Esophagus squamous epithelium (tissue), 5 donors: ENCODE results near the gene OSGIN1. TPM values are rescaled to one million over a fixed set of nuclear protein-coding genes. Genes with fewer than 3 reads are reported as not detected.
"Not testable (repeated sequence)": the region's sequence is repeated elsewhere in the genome, so short reads cannot be mapped to it uniquely, and the experiment has no call there.

Source experiments
- DNase-seq: peaks from one replicate; lab custom pipeline; 2025; lab: John Stamatoyannopoulos, UW
- H3K27ac ChIP-seq, 4 donors: fragments of 200-600 bp; sonication (generic); one replicate each; pipeline ENCODE4 v1.5.1; 2016 to 2019; ENCODE audit warnings: mild to moderate bottlenecking in 1 of 4
- H3K27me3 ChIP-seq, 4 donors: fragments of 200-600 bp; sonication (generic); 1 replicate in 3 of 4; 2 replicates in 1 of 4; pipeline versions ENCODE4 v1.5.1 to v1.6.0; 2017 to 2021; ENCODE audit warnings: antibody characterized with exemption in 1 of 4
- H3K36me3 ChIP-seq, 3 donors: fragments of 200-600 bp; sonication (generic); one replicate each; pipeline ENCODE4 v1.5.1; 2016 to 2019
- H3K4me1 ChIP-seq, 3 donors: fragments of 200-600 bp; sonication (generic); one replicate each; pipeline ENCODE4 v1.5.1; 2017 to 2019
- H3K4me3 ChIP-seq, 4 donors: fragments of 200-600 bp; sonication (generic); 1 replicate in 3 of 4; 2 replicates in 1 of 4; pipeline ENCODE4 v1.5.1; 2016 to 2019; ENCODE audit warnings: mild to moderate bottlenecking in 2 of 4, moderate library complexity in 1 of 4
- H3K9me3 ChIP-seq, 3 donors: fragments of 200-600 bp; sonication (generic); one replicate each; pipeline ENCODE4 v1.5.1; 2016 to 2019
- CTCF ChIP-seq, 6 experiments: fragments of 450-650 bp in 4 of 6; fragments of 200-600 bp in 2 of 6; sonication (generic) in 2 of 6; IDR thresholded peaks; one replicate each; pipeline ENCODE4 v1.5.1; 2016 to 2019; ENCODE audit warnings: antibody characterized with exemption in 6 of 6, mild to moderate bottlenecking in 4 of 6, moderate library complexity in 4 of 6
- POLR2A ChIP-seq, 4 donors: fragments of 450-650 bp; IDR thresholded peaks; one replicate each; pipeline ENCODE4 v1.6.1; 2017; ENCODE audit warnings: antibody characterized with exemption in 4 of 4, mild to moderate bottlenecking in 4 of 4, moderate library complexity in 3 of 4
- WGBS, 2 donors: methylation state at CpG; one replicate each; pipeline ENCODE4 v1.1.5; 2018; 5-methylcytosine and 5-hydroxymethylcytosine counted together
- intact Hi-C: fragments of 100-400 bp; cut with DNase I; formaldehyde crosslinking; loops from one replicate; pipeline ENCODE4 v1.15.0; 2022
- total RNA-seq, 4 donors: library from RNA; depleted of rRNA; stranded (reverse); fragments of >200 nt; gene quantifications; one replicate each; pipeline ENCODE4 v1.1.0, GENCODE V29; 2016
- donor health status: DM: yes; HTN: yes; CAD: no.

Gene OSGIN1
- total RNA-seq, 4 donors from 2014 or later: 5.0 to 27.6 (median 11.1) TPM

GRCh38 chr16:83946781-83947566, 6.1 kb upstream of the OSGIN1 start:
- Histone ChIP-seq H3K36me3 (no peaks in the 10 kb centered on the region), H3K4me1 (peaks cover 0 to 15% (median 0%) of the 10 kb centered on the region in 3 donors), H3K4me3 (no peak overlapping the region), H3K27me3 (no peaks in the 10 kb centered on the region), H3K9me3 (no peaks in the 10 kb centered on the region), H3K27ac (no peak overlapping the region)
- no peak for DNase-seq
- intact Hi-C loops: no loop called here
- no peak for TF ChIP-seq CTCF (IDR thresholded peaks at IDR 0.05)
- no peak for TF ChIP-seq POLR2A (IDR thresholded peaks at IDR 0.05)
- 60 to 77% methylated on average over 10 to 12 of the region's 21 CpGs for WGBS, 2 donors

- Histone ChIP-seq H3K9me3 (no peaks in the 10 kb centered on the region), H3K4me3 (no peak overlapping the region), H3K27me3 (no peaks in the 10 kb centered on the region), H3K4me1 (peaks cover 5 to 22% (median 6%) of the 10 kb centered on the region in 3 donors), H3K36me3 (no peaks in the 10 kb centered on the region), H3K27ac (no peak overlapping the region)
- TF ChIP-seq CTCF (IDR thresholded peaks at IDR 0.05) (no peak), POLR2A (IDR thresholded peaks at IDR 0.05) (no peak)
- intact Hi-C loops: no loop called here
- WGBS, 2 donors: 87 to 89% methylated on average over 6 to 10 of the region's 14 CpGs
- no peak for DNase-seq
Measured at GRCh38 chr16:83947642-83948234, 5.3 kb upstream of the OSGIN1 start.

- no peaks in the 10 kb centered on the region for H3K27me3 ChIP-seq
- no peak overlapping the region for H3K27ac ChIP-seq
- intact Hi-C loops: no loop called here
- H3K4me3 ChIP-seq: no peak overlapping the region
- WGBS, 2 donors: 78 to 100% methylated on average over 1 to 7 of the region's 13 CpGs
- no peak for TF ChIP-seq POLR2A (IDR thresholded peaks at IDR 0.05)
- no peak for TF ChIP-seq CTCF (IDR thresholded peaks at IDR 0.05)
- no peaks in the 10 kb centered on the region for H3K9me3 ChIP-seq
- no peak for DNase-seq
- peaks cover 13 to 29% (median 14%) of the 10 kb centered on the region in 3 donors for H3K4me1 ChIP-seq
- H3K36me3 ChIP-seq: no peaks in the 10 kb centered on the region
Measured at GRCh38 chr16:83948914-83949723, 3.9 kb upstream of the OSGIN1 start.

- no peaks in the 10 kb centered on the region for H3K36me3 ChIP-seq
- H3K27me3 ChIP-seq: no peaks in the 10 kb centered on the region
- no peak for DNase-seq
- TF ChIP-seq POLR2A (IDR thresholded peaks at IDR 0.05): no peak
- intact Hi-C loops: no loop called here
- H3K27ac ChIP-seq: no peak overlapping the region
- 95% methylated on average over 3 of the region's 5 CpGs; no CpG with 5 or more reads in 1 of the 2 donors for WGBS, 2 donors
- no peak overlapping the region for H3K4me3 ChIP-seq
- peaks cover 17 to 32% (median 20%) of the 10 kb centered on the region in 3 donors for H3K4me1 ChIP-seq
- H3K9me3 ChIP-seq: no peaks in the 10 kb centered on the region
Measured at GRCh38 chr16:83949724-83950001, 3.4 kb upstream of the OSGIN1 start.

- DNase-seq, intact Hi-C loops: not testable (repeated sequence)
Measured at GRCh38 chr16:83950862-83951399, 2.1 kb upstream of the OSGIN1 start.

More at GRCh38 chr16:83950862-83951399, 2.1 kb upstream of the OSGIN1 start:
- H3K36me3 ChIP-seq, H3K27ac ChIP-seq, H3K4me3 ChIP-seq, H3K27me3 ChIP-seq, H3K9me3 ChIP-seq: not testable (repeated sequence)
- 57 to 80% methylated on average over 3 to 5 of the region's 10 CpGs for WGBS, 2 donors
- peaks cover 23 to 45% (median 29%) of the 10 kb centered on the region in 3 donors for H3K4me1 ChIP-seq
